Heart right ventricle (tissue), 16 donors: Measurements from ENCODE around the gene BTN2A1. TPM values are rescaled to one million over a fixed set of nuclear protein-coding genes. Genes with fewer than 3 reads are reported as not detected.

ENCODE experiments used
- ATAC-seq, 8 donors: fragments of 200-7000 bp; cut with Tn5 transposase; one replicate each; pipeline ENCODE4 v1.9.1; 2020; ENCODE audit warnings: mild to moderate bottlenecking in 8 of 8, moderate library complexity in 8 of 8, moderate number of reproducible peaks in 1 of 8
- DNase-seq, 2 donors: peaks; one replicate each; pipeline ENCODE4 v3.0.0-alpha.2; 2020
- H3K27ac ChIP-seq, 10 donors: fragments of 200-600 bp; sonication (generic) in 2 of 10; one replicate each; pipeline versions ENCODE4 v1.5.0 to v1.8.0; 2020 to 2022; ENCODE audit warnings: mild to moderate bottlenecking in 3 of 10
- H3K27me3 ChIP-seq, 7 donors: fragments of 200-600 bp; one replicate each; pipeline ENCODE4 v1.8.0; 2021 to 2022; ENCODE audit warnings: mild to moderate bottlenecking in 2 of 7
- H3K36me3 ChIP-seq, 9 donors: fragments of 200-600 bp; sonication (generic) in 1 of 9; one replicate each; pipeline versions ENCODE4 v1.5.0 to v1.8.0; 2020 to 2022; ENCODE audit warnings: mild to moderate bottlenecking in 2 of 9
- H3K4me1 ChIP-seq, 9 donors: fragments of 200-600 bp; sonication (generic) in 1 of 9; one replicate each; pipeline versions ENCODE4 v1.5.0 to v1.8.0; 2020 to 2022; ENCODE audit warnings: mild to moderate bottlenecking in 4 of 9
- H3K4me3 ChIP-seq, 10 donors: fragments of 200-600 bp; sonication (generic) in 2 of 10; one replicate each; pipeline versions ENCODE4 v1.5.0 to v1.8.0; 2020 to 2022; ENCODE audit warnings: mild to moderate bottlenecking in 7 of 10, moderate library complexity in 2 of 10
- H3K9me3 ChIP-seq, 11 donors: fragments of 200-600 bp in 10 of 11; sonication (generic) in 2 of 11; one replicate each; pipeline versions ENCODE4 v1.5.0 to v1.8.0; 2013 to 2022; ENCODE audit warnings: mild to moderate bottlenecking in 2 of 11, control low read depth in 1 of 11, moderate library complexity in 1 of 11
- WGBS, 2 donors: extraction: QIAGEN DNeasy Blood & Tissue Kit; methylation state at CpG; one replicate each; pipeline ENCODE4 v1.1.7; 2013; ENCODE audit warnings: inconsistent platforms in 1 of 2; 5-methylcytosine and 5-hydroxymethylcytosine counted together
- intact Hi-C, 10 donors: fragments of 100-400 bp; cut with DNase I; formaldehyde crosslinking; loops; one replicate each; pipeline versions ENCODE4 v1.11.1 to v1.14.2; 2022
- polyA plus RNA-seq, 2 donors: library from polyadenylated mRNA; stranded (reverse); fragments of 200-250 nt; gene quantifications; one replicate each; pipeline ENCODE4 v1.2.3, GENCODE V29; 2013
- total RNA-seq, 10 donors: library from RNA; stranded (reverse); fragmentation: NEBNext Ultra II Directional in 3 of 10; extraction: Animal tissue kit (Norgen Biotek cat#: 25700) in 3 of 10; gene quantifications; one replicate each; pipeline versions ENCODE4 v1.2.1 to v1.2.4, GENCODE V29; 2021 to 2023
- TF ChIP-seq, protein P1 (sequence below), 9 donors: fragments of 200-600 bp; sonication (generic) in 2 of 9; IDR thresholded peaks; one replicate each; pipeline versions ENCODE4 v1.5.0 to v1.8.0; 2021 to 2022; ENCODE audit warnings: antibody characterized with exemption in 9 of 9, mild to moderate bottlenecking in 5 of 9, moderate library complexity in 1 of 9
- donor health status: Arrhythmogenic right ventricular cardiomyopathy.
- donor health status: ischemic (EF 13 %, LVEDD 7.1; RV severe dilation, severe dysfunction).
- donor health status: healthy with polysubstance abuse.
- donor health status: DM: no; HTN: yes; CAD: no.
- donor health status: DM: no; HTN: no; CAD: no.
- donor health status: ischemic (EF 25% LVEDD 6.9; RV normal size, moderate dysfunction).
- donor health status: ischemic (EF 25% LVEDD 5.7; RV mildly dilated, moderate dysfunction).
- donor health status: healthy.
- donor health status: DM: yes; HTN: yes; CAD: no.
- donor health status: Ischemic cardiomyopathy.
- donor health status: ischemic (EF 35%, LVEDD 5.7; RV mildly dilated, moderate dysfunction).
- donor health status: nonischemic (EF 11% LVEDD 7.7; RV severe dilation, severe dysfunction).
- donor health status: DM: yes; HTN: yes; CAD: no.
- donor health status: PGD.
- donor health status: ischemic (EF 29% LVEDD 5.4; RV normal size, mild dysfunction).
- donor health status: nonischemic (EF 23%, LVEDD 6.1; RV moderate dilation, normal function).

The BTN2A1 gene
- total and polyA plus RNA-seq, 12 donors, result 9.7 to 19.9 (median 15.5) TPM

DNA sequence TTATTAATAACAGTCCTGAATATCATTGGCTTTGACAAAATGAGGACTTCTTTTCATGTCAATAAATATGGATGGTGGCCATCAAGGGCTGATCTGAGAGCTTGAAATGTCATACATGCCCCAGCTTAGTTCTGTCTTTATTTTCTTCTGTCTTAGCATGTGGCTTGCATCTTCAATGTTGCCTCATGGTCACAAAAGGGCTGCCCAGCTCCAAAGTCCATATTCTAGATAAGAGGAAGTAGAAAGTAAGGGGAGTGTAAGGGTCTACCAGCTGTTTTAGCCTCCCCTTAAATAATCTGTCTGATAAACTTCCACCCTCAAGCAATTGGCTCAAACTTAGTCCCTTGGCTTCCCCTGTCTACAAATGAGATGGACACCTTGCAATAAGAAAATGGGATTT lies 14.2 kb downstream of the BTN2A1 start:
- Histone ChIP-seq H3K27me3 (no peaks in the 10 kb centered on the region), H3K36me3 (peaks cover 0 to 36% (median 16%) of the 10 kb centered on the region in 9 donors), H3K4me1 (peaks cover 0 to 34% (median 15%) of the 10 kb centered on the region in 9 donors), H3K27ac (peak overlapping the region in 1 of 10 donors; percentile 95), H3K4me3 (no peak overlapping the region), H3K9me3 (peaks cover 0 to 14% (median 0%) of the 10 kb centered on the region in 11 donors)
- no peak for ATAC-seq
- intact Hi-C loops, result loop anchor here in 2 of 10 donors (2.0 to 5.0 kb wide), 3 partner anchors 31 to 110 kb away; partner anchors contain the start of genes BTN3A1 (in 1 of the 2) and BTN3A3 (in 1 of the 2)
- TF ChIP-seq, protein P1, sequence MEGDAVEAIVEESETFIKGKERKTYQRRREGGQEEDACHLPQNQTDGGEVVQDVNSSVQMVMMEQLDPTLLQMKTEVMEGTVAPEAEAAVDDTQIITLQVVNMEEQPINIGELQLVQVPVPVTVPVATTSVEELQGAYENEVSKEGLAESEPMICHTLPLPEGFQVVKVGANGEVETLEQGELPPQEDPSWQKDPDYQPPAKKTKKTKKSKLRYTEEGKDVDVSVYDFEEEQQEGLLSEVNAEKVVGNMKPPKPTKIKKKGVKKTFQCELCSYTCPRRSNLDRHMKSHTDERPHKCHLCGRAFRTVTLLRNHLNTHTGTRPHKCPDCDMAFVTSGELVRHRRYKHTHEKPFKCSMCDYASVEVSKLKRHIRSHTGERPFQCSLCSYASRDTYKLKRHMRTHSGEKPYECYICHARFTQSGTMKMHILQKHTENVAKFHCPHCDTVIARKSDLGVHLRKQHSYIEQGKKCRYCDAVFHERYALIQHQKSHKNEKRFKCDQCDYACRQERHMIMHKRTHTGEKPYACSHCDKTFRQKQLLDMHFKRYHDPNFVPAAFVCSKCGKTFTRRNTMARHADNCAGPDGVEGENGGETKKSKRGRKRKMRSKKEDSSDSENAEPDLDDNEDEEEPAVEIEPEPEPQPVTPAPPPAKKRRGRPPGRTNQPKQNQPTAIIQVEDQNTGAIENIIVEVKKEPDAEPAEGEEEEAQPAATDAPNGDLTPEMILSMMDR (IDR thresholded peaks at IDR 0.05), result no peak
- no peak for DNase-seq

DNA sequence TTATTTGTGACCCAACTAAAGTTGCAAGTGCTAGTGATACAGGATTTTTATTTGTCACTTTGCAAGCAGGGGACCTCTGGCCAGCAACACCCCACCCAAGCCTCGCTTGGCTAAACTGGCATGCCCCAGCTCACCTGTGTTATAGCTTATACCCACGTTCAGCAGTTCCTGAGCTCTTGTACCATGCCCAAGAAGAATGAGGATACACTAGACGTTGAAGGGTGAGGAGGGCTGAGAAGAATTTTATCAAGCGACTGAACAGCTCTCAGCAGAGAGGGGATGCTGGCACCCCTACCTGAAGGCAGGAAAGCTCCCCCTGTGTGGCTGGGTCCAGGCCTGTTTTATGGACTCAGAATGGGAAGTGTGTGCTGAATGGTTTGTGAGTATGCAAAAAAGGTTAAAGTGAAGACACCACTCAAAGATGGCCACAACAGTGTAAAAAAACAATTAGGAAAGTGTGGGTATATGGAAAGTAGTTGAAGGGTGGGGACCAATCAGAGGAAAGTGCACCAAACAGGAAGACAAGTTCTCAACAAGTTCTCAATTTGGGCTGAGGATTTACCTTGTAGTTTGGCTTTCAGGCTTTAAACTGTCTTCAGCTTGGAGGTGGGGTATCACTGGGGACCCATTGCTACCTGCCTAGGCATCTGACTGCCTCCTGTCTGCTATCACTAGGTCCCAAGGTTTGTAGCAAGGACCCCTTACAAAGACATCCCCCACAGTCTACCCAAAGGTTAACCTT lies 15.0 kb downstream of the BTN2A1 start:
- H3K4me3 ChIP-seq, result no peak overlapping the region
- no peak for ATAC-seq
- intact Hi-C loops, result loop anchor here in 2 of 10 donors (2.0 to 5.0 kb wide), 3 partner anchors 32 to 110 kb away; partner anchors contain the start of genes BTN3A1 (in 1 of the 2) and BTN3A3 (in 1 of the 2)

DNA sequence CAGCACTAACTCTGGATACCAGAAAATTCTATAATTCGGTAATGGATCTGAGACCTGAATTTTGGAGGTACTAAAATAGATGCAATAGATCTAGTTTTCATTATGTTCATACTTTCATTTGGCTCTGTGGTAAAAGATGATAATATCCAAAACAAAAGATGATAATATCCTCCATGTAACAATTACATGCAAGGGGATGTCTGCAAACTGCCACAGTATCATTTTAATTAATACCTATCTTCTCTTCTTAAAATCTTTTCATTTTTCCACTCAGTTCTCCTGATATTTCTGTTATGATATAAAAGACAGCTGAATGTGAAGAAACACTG lies 15.6 kb downstream of the BTN2A1 start:
- no peak for ATAC-seq
- TF ChIP-seq, protein P1 (IDR thresholded peaks at IDR 0.05), result no peak
- Histone ChIP-seq H3K36me3 (peaks cover 0 to 22% (median 4%) of the 10 kb centered on the region in 9 donors), H3K4me3 (peak overlapping the region in 9 of 10 donors; percentile 42 to 66 (median 55)), H3K27ac (peak overlapping the region; percentile 77 to 95 (median 90)), H3K4me1 (peaks cover 0 to 48% (median 15%) of the 10 kb centered on the region in 9 donors), H3K9me3 (peaks cover 0 to 14% (median 0%) of the 10 kb centered on the region in 11 donors), H3K27me3 (no peaks in the 10 kb centered on the region)
- no peak for DNase-seq
- intact Hi-C loops, result loop anchor here in 2 of 10 donors (2.0 to 5.0 kb wide), 3 partner anchors 33 to 111 kb away; partner anchors contain the start of genes BTN3A1 (in 1 of the 2) and BTN3A3 (in 1 of the 2)
- 87 to 88% methylated on average over 1 of the region's 1 CpG for WGBS, 2 donors

More for the DNA sequence above, 15.0 kb downstream of the BTN2A1 start:
- Histone ChIP-seq H3K27me3 (no peaks in the 10 kb centered on the region), H3K9me3 (peaks cover 0 to 14% (median 0%) of the 10 kb centered on the region in 11 donors), H3K27ac (peak overlapping the region in 8 of 10 donors; percentile 77 to 95 (median 90)), H3K4me1 (peaks cover 0 to 41% (median 15%) of the 10 kb centered on the region in 9 donors), H3K36me3 (peaks cover 0 to 29% (median 9%) of the 10 kb centered on the region in 9 donors)
- DNase-seq, result no peak
- 96 to 99% methylated on average over 4 of the region's 4 CpGs for WGBS, 2 donors
- TF ChIP-seq, protein P1 (IDR thresholded peaks at IDR 0.05), result no peak

DNA sequence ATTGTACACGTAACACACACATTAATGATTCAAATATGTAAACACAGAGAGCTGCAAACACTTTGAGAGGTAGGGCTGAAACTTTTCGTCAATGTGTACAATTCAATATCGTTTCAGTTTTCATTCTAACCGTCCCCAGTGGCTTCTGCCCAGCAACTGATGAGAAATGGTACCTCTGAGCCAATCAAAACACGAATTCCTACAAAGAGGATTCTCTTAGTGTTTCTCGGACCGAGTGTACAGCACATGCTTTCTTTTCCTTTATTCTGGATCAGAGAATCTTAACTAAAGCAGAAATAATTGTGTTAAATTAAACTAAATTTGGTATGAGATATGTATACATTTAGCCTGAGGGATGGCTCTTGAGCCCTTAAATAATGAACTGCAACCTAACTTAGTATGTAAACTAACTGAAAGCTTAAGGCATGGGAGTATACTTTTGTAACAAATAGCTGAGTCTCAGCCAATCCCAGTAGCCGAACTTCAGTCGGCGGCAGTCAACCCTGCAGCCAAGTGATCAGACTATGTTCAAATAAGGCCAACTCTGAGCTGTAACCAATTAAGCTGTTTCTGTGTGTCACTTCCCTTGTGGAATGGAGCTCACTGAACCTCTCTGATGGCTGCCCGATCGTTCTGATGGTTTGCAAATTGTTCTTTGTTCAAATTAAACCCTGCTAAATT lies 16.1 kb downstream of the BTN2A1 start:
- ATAC-seq (peak; percentile 95 to 98 (median 97)), DNase-seq (peak; percentile 64 to 87)
- TF ChIP-seq, protein P1 (IDR thresholded peaks at IDR 0.05), result no peak
- H3K4me3 ChIP-seq, result peak overlapping the region; percentile 9 to 66 (median 54)
- peaks cover 0 to 14% (median 0%) of the 10 kb centered on the region in 11 donors for H3K9me3 ChIP-seq
- intact Hi-C loops, result loop anchor here in 2 of 10 donors (2.0 to 5.0 kb wide), 3 partner anchors 33 to 112 kb away; partner anchors contain the start of genes BTN3A1 (in 1 of the 2) and BTN3A3 (in 1 of the 2)
- WGBS, 2 donors, result 2 to 5% methylated on average over 12 of the region's 12 CpGs
- H3K27ac ChIP-seq, result peak overlapping the region; percentile 77 to 95 (median 90)
- no peaks in the 10 kb centered on the region for H3K27me3 ChIP-seq
- H3K4me1 ChIP-seq, result peaks cover 0 to 53% (median 15%) of the 10 kb centered on the region in 9 donors
- peaks cover 0 to 17% (median 0%) of the 10 kb centered on the region in 9 donors for H3K36me3 ChIP-seq
